BE2C (cell line): ENCODE results near the gene UBXN2A.

ENCODE experiments used
- DNase-seq: peaks from one replicate; pipeline ENCODE4 v3.0.0-alpha.2; 2020
- H3K27me3 ChIP-seq: fragments of 250-450 bp; sonication (Bioruptor Pico); 2 replicates; pipeline ENCODE4 v1.5.1; 2020; ENCODE audit warnings: mild to moderate bottlenecking
- H3K36me3 ChIP-seq: fragments of 250-450 bp; sonication (Bioruptor Pico); 2 replicates; pipeline ENCODE4 v1.5.1; 2020; ENCODE audit warnings: mild to moderate bottlenecking
- H3K4me1 ChIP-seq: fragments of 250-450 bp; sonication (Bioruptor Pico); 2 replicates; pipeline ENCODE4 v1.5.1; 2020
- H3K4me3 ChIP-seq: 2 replicates; pipeline ENCODE4 v1.5.1; 2011; ENCODE audit warnings: low read depth, low read length
- H3K9me3 ChIP-seq: fragments of 250-450 bp; sonication (Bioruptor Pico); 2 replicates; pipeline ENCODE4 v1.5.1; 2020
- CTCF ChIP-seq: IDR thresholded peaks from 2 replicates; pipeline ENCODE4 v1.5.1; 2012; ENCODE audit warnings: mild to moderate bottlenecking, low read depth, low read length

The UBXN2A gene

DNA sequence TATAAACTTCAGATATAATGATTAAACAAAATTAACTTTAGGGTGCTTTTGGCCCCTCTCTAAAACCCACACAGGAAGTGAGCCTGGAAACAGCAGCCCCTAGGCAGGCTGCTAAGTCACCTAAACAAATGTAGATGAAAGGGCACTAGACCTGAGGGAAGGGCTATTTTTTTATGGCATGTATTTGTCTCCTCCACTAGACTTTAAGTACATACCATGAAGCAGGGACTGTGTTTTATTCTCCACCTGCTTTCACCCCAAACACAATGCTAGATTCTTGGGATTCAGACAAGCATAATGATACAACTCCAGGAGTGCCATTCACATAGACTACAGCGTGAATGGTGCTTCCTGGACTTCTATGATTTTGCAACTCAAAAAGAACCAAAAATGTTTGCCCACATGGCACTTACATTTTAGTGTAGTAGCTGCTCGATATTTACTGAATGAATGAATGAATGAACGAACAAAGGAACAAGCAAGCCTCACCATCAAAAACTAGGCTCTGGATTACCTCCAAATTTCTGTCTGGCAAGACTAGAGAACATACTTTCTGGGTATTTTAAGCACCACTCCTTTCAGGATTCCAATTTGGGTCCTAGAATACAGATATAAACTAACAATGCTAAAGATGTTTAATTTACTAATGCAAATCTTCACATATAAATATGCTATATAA is 23.4 kb upstream of the UBXN2A start:
- TF ChIP-seq CTCF = no peak
- Histone ChIP-seq H3K4me3 (no peak overlapping the region), H3K27me3 (no peaks in the 10 kb centered on the region), H3K36me3 (no peaks in the 10 kb centered on the region), H3K9me3 (no peaks in the 10 kb centered on the region), H3K4me1 (peaks cover 11% of the 10 kb centered on the region)
- DNase-seq = no peak

DNA sequence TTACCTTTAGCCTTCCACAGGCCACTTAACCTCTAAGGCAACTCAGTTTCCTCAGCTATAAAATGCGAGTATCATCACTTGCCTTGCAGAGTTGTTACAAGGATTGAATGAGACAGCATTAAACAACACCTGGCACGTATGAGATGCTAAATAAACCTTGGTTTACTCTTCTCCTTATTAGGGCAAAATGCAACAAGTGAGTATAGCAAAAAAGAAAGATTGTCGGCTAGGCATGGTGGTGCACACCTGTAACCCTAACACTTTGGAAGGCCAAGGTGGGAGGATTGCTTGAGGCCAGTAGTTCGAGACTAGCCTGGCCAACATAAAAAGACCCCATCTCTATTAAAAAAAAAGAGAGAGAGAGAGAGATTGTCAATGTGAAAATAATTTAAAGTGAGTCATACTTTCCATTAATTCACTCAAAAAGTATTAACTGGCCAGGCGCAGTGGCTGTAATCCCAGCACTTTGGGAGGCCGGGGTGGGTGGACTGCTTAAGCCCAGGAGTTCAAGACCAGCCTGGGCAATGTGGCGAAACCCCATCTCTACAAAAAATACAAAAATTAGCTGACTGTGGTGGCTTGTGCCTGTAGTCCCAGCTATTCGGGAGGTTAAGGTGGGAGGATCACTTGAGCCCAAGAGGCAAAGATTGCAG is 21.3 kb upstream of the UBXN2A start:
- H3K4me1 ChIP-seq = peaks cover 11% of the 10 kb centered on the region
- H3K27me3 ChIP-seq = no peaks in the 10 kb centered on the region
- no peak overlapping the region for H3K4me3 ChIP-seq
- TF ChIP-seq CTCF = no peak
- no peak for DNase-seq
- no peaks in the 10 kb centered on the region for H3K36me3 ChIP-seq
- H3K9me3 ChIP-seq = no peaks in the 10 kb centered on the region

DNA sequence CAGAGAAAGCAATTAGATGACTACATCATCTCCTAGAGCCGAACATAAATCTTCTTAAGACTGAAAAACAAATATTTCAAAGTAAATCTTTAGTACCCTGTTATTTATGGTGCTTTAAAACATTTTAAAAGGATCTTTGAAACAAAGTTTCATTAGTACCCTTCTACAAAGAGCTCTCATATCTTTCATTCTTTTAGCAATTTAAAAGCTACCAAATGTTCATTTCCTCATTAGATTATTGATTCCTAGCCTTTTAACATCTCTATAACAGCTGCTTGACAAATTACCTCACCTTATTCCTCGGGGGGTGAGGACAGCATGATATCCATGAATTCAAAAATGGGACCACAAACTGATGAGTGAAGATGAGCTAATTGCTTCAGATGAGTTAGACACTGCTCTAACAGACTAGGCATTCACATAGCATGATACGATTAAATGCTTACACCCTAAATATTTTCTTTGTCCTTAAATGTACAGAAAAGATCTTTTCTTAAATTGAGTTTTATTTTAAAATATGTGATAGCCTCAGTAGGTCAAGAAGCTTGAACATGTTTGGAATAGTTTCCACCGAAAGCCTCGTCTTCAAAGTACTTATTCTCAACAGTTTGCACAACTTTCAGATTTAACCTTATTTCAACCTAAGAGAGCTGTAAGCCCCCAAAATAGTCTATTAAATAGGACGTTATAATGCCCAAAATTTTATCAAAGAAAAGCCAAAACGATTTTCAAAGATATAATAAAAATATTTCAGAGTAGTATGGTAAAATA is 15.5 kb upstream of the UBXN2A start:
- no peaks in the 10 kb centered on the region for H3K36me3 ChIP-seq
- no peaks in the 10 kb centered on the region for H3K9me3 ChIP-seq
- peak overlapping the region; percentile 97 for H3K4me3 ChIP-seq
- no peaks in the 10 kb centered on the region; the same call in 1 of the 2 replicates for H3K4me1 ChIP-seq
- no peak for DNase-seq
- no peak for TF ChIP-seq CTCF
- no peaks in the 10 kb centered on the region for H3K27me3 ChIP-seq

- Histone ChIP-seq H3K4me3 (peak overlapping the region; percentile 97), H3K9me3 (no peaks in the 10 kb centered on the region), H3K4me1 (no peaks in the 10 kb centered on the region; the same call in 1 of the 2 replicates), H3K27me3 (no peaks in the 10 kb centered on the region), H3K36me3 (no peaks in the 10 kb centered on the region)
- DNase-seq = peak; percentile 37
- no peak for TF ChIP-seq CTCF
Measured at GRCh38 chr2:23925702-23926289, 14.5 kb upstream of the UBXN2A start.

- no peaks in the 10 kb centered on the region for H3K27me3 ChIP-seq
- no peaks in the 10 kb centered on the region for H3K36me3 ChIP-seq
- H3K4me3 ChIP-seq = peak overlapping the region; percentile 97
- H3K9me3 ChIP-seq = no peaks in the 10 kb centered on the region
- no peaks in the 10 kb centered on the region; the same call in 1 of the 2 replicates for H3K4me1 ChIP-seq
- DNase-seq = peak; percentile 53
- TF ChIP-seq CTCF = no peak
Measured at GRCh38 chr2:23926290-23926749, 13.9 kb upstream of the UBXN2A start.
